ENCODE measurements around the gene METTL16.
"Not testable (repeated sequence)": the region's sequence is repeated elsewhere in the genome, so short reads cannot be mapped to it uniquely, and the experiment has no call there.

METTL16 gene

GRCh38 chr17:2521257-2521656 is 9.6 kb upstream of the METTL16 start:
- DNase-seq (ENCODE audit: low read depth): no peak
- no peak for TF ChIP-seq CTCF (IDR thresholded peaks at IDR 0.05; ENCODE audit: low read depth, low read length, missing control alignments)
- in situ Hi-C loops (cut with HindIII; ENCODE audit: low sequenced_read_pairs): no loop called here
- no peak overlapping the region for H3K4me3 ChIP-seq (ENCODE audit: low read depth, low read length)

- no peak overlapping the region for H3K4me3 ChIP-seq (ENCODE audit: low read depth, low read length)
- in situ Hi-C loops (cut with HindIII; ENCODE audit: low sequenced_read_pairs): no loop called here
- DNase-seq (ENCODE audit: low read depth): no peak
- no peak for TF ChIP-seq CTCF (IDR thresholded peaks at IDR 0.05; ENCODE audit: low read depth, low read length, missing control alignments)
Observed at GRCh38 chr17:2517539-2517938, 5.9 kb upstream of the METTL16 start.

- peak overlapping the region; percentile 84 for H3K4me3 ChIP-seq (ENCODE audit: low read depth, low read length)
- in situ Hi-C loops (cut with HindIII; ENCODE audit: low sequenced_read_pairs): no loop called here
- TF ChIP-seq CTCF (IDR thresholded peaks at IDR 0.05; ENCODE audit: low read depth, low read length, missing control alignments): no peak
- DNase-seq (ENCODE audit: low read depth): no peak
Observed at GRCh38 chr17:2511138-2511461, 588 bp downstream of the METTL16 start.

GRCh38 chr17:2510559-2510958 is 1.1 kb downstream of the METTL16 start:
- DNase-seq (ENCODE audit: low read depth): no peak
- in situ Hi-C loops (cut with HindIII; ENCODE audit: low sequenced_read_pairs): no loop called here
- H3K4me3 ChIP-seq (ENCODE audit: low read depth, low read length): peak overlapping the region; percentile 84

GRCh38 chr17:2508035-2508434 is 3.7 kb downstream of the METTL16 start:
- in situ Hi-C loops (cut with HindIII; ENCODE audit: low sequenced_read_pairs): no loop called here

More at GRCh38 chr17:2510559-2510958, 1.1 kb downstream of the METTL16 start:
- TF ChIP-seq CTCF (IDR thresholded peaks at IDR 0.05; ENCODE audit: low read depth, low read length, missing control alignments): no peak

GRCh38 chr17:2507015-2507414 is 4.7 kb downstream of the METTL16 start:
- in situ Hi-C loops (cut with HindIII; ENCODE audit: low sequenced_read_pairs); H3K4me3 ChIP-seq (ENCODE audit: low read depth, low read length); DNase-seq (ENCODE audit: low read depth): not testable (repeated sequence)

More at GRCh38 chr17:2508035-2508434, 3.7 kb downstream of the METTL16 start:
- no peak for DNase-seq (ENCODE audit: low read depth)
- no peak for TF ChIP-seq CTCF (IDR thresholded peaks at IDR 0.05; ENCODE audit: low read depth, low read length, missing control alignments)
- no peak overlapping the region for H3K4me3 ChIP-seq (ENCODE audit: low read depth, low read length)

GRCh38 chr17:2503627-2504026 is 8.1 kb downstream of the METTL16 start:
- in situ Hi-C loops (cut with HindIII; ENCODE audit: low sequenced_read_pairs): no loop called here
- no peak overlapping the region for H3K4me3 ChIP-seq (ENCODE audit: low read depth, low read length)
- DNase-seq (ENCODE audit: low read depth): no peak
- TF ChIP-seq CTCF (IDR thresholded peaks at IDR 0.05; ENCODE audit: low read depth, low read length, missing control alignments): no peak
